ENCODE measurements around the gene LARP1B.

Gene LARP1B

DNA sequence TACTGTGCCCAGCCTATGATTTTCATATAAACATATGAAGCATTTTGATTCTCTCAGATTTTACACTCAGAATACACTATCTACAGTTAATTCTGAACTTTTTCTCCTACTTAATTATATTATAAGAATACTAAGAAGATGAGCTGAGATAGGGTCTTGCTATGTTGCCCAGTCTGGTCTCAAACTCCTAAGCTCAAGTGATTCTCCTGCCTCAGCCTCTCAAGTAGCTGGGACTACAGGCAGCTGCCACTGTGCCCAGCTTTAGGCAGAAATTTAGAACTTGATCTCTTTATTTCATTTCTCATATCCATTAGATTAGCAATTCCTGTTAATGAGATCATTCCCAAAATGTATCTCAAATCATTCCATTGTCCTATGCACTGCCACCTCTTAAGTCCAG is 4.7 kb upstream of the LARP1B start:
- TF ChIP-seq, protein P1, sequence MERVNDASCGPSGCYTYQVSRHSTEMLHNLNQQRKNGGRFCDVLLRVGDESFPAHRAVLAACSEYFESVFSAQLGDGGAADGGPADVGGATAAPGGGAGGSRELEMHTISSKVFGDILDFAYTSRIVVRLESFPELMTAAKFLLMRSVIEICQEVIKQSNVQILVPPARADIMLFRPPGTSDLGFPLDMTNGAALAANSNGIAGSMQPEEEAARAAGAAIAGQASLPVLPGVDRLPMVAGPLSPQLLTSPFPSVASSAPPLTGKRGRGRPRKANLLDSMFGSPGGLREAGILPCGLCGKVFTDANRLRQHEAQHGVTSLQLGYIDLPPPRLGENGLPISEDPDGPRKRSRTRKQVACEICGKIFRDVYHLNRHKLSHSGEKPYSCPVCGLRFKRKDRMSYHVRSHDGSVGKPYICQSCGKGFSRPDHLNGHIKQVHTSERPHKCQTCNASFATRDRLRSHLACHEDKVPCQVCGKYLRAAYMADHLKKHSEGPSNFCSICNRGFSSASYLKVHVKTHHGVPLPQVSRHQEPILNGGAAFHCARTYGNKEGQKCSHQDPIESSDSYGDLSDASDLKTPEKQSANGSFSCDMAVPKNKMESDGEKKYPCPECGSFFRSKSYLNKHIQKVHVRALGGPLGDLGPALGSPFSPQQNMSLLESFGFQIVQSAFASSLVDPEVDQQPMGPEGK (CRISPR knock-in tag; IDR thresholded peaks at IDR 0.05; ENCODE audit: borderline replicate concordance), result no peak
- TF ChIP-seq CSDC2 (CRISPR knock-in tag; IDR thresholded peaks at IDR 0.05), result no peak
- TF ChIP-seq, protein P2, sequence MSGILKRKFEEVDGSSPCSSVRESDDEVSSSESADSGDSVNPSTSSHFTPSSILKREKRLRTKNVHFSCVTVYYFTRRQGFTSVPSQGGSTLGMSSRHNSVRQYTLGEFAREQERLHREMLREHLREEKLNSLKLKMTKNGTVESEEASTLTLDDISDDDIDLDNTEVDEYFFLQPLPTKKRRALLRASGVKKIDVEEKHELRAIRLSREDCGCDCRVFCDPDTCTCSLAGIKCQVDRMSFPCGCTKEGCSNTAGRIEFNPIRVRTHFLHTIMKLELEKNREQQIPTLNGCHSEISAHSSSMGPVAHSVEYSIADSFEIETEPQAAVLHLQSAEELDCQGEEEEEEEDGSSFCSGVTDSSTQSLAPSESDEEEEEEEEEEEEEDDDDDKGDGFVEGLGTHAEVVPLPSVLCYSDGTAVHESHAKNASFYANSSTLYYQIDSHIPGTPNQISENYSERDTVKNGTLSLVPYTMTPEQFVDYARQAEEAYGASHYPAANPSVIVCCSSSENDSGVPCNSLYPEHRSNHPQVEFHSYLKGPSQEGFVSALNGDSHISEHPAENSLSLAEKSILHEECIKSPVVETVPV (CRISPR knock-in tag; IDR thresholded peaks at IDR 0.05), result no peak
- no peak for TF ChIP-seq GLIS3 (CRISPR knock-in tag; IDR thresholded peaks at IDR 0.05)
- TF ChIP-seq OSR1 (CRISPR knock-in tag; IDR thresholded peaks at IDR 0.05), result no peak
- no peak for TF ChIP-seq PPARA (CRISPR knock-in tag; IDR thresholded peaks at IDR 0.05; ENCODE audit: borderline replicate concordance)
- TF ChIP-seq BACH2 (CRISPR knock-in tag; IDR thresholded peaks at IDR 0.05; ENCODE audit: borderline replicate concordance), result no peak
- TF ChIP-seq, protein P3, sequence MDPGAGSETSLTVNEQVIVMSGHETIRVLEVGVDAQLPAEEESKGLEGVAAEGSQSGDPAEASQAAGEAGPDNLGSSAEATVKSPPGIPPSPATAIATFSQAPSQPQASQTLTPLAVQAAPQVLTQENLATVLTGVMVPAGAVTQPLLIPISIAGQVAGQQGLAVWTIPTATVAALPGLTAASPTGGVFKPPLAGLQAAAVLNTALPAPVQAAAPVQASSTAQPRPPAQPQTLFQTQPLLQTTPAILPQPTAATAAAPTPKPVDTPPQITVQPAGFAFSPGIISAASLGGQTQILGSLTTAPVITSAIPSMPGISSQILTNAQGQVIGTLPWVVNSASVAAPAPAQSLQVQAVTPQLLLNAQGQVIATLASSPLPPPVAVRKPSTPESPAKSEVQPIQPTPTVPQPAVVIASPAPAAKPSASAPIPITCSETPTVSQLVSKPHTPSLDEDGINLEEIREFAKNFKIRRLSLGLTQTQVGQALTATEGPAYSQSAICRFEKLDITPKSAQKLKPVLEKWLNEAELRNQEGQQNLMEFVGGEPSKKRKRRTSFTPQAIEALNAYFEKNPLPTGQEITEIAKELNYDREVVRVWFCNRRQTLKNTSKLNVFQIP (CRISPR knock-in tag; IDR thresholded peaks at IDR 0.05; ENCODE audit: borderline replicate concordance, low read depth), result no peak
- TF ChIP-seq, protein P4, sequence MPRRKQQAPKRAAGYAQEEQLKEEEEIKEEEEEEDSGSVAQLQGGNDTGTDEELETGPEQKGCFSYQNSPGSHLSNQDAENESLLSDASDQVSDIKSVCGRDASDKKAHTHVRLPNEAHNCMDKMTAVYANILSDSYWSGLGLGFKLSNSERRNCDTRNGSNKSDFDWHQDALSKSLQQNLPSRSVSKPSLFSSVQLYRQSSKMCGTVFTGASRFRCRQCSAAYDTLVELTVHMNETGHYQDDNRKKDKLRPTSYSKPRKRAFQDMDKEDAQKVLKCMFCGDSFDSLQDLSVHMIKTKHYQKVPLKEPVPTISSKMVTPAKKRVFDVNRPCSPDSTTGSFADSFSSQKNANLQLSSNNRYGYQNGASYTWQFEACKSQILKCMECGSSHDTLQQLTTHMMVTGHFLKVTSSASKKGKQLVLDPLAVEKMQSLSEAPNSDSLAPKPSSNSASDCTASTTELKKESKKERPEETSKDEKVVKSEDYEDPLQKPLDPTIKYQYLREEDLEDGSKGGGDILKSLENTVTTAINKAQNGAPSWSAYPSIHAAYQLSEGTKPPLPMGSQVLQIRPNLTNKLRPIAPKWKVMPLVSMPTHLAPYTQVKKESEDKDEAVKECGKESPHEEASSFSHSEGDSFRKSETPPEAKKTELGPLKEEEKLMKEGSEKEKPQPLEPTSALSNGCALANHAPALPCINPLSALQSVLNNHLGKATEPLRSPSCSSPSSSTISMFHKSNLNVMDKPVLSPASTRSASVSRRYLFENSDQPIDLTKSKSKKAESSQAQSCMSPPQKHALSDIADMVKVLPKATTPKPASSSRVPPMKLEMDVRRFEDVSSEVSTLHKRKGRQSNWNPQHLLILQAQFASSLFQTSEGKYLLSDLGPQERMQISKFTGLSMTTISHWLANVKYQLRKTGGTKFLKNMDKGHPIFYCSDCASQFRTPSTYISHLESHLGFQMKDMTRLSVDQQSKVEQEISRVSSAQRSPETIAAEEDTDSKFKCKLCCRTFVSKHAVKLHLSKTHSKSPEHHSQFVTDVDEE (CRISPR knock-in tag; IDR thresholded peaks at IDR 0.05), result no peak
- TF ChIP-seq, protein P5, sequence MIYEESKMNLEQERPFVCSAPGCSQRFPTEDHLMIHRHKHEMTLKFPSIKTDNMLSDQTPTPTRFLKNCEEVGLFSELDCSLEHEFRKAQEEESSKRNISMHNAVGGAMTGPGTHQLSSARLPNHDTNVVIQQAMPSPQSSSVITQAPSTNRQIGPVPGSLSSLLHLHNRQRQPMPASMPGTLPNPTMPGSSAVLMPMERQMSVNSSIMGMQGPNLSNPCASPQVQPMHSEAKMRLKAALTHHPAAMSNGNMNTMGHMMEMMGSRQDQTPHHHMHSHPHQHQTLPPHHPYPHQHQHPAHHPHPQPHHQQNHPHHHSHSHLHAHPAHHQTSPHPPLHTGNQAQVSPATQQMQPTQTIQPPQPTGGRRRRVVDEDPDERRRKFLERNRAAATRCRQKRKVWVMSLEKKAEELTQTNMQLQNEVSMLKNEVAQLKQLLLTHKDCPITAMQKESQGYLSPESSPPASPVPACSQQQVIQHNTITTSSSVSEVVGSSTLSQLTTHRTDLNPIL (CRISPR knock-in tag; IDR thresholded peaks at IDR 0.05; ENCODE audit: low read depth), result no peak
- TF ChIP-seq RARB (CRISPR knock-in tag; IDR thresholded peaks at IDR 0.05), result no peak
- TF ChIP-seq ZFP30 (CRISPR knock-in tag; IDR thresholded peaks at IDR 0.05), result no peak
- no peak for TF ChIP-seq ZNF70 (CRISPR knock-in tag; IDR thresholded peaks at IDR 0.05)
- TF ChIP-seq ISL1 (CRISPR knock-in tag; IDR thresholded peaks at IDR 0.05), result no peak
- ATAC-seq, result no peak

DNA sequence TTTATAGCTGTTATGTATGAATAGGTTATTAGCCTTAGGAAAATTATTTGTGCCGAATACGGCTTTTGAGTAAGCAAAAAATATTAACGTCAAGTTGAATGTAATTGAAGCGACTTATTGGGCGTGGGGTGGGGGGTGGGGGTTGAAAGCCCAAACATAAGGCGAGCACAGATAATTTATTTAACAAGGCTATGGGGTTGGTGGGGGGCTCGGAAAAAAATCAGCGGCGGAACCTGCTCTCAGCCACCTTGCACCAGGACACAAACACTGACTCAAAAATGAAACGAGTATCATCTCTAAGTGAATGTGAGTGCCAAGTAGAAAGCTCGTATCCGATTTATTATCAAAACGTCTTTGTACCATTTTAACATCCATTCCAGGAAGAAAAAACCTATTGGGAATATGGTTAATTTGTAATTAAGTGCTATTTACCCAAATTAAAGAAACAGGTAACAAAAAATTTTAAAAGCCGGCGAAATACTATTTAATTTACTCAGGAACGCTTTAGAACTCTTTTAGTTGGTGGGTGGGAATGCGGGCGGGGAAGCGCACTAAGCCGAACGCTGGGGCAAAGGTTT is 902 bp upstream of the LARP1B start:
- no peak for ATAC-seq
- TF ChIP-seq ZNF565 (CRISPR knock-in tag; conservative IDR thresholded peaks at IDR 0.05; ENCODE audit: low read depth) (no peak), ZFP30 (CRISPR knock-in tag; IDR thresholded peaks at IDR 0.05) (no peak), ZC3H10 (CRISPR knock-in tag; IDR thresholded peaks at IDR 0.05) (no peak), RARB (CRISPR knock-in tag; IDR thresholded peaks at IDR 0.05) (no peak), ZFP3 (CRISPR knock-in tag; IDR thresholded peaks at IDR 0.05) (no peak), ZNF70 (CRISPR knock-in tag; IDR thresholded peaks at IDR 0.05) (no peak), ARNTL (CRISPR knock-in tag; IDR thresholded peaks at IDR 0.05; ENCODE audit: borderline replicate concordance, low read depth) (no peak), GLIS3 (CRISPR knock-in tag; IDR thresholded peaks at IDR 0.05) (no peak), TOX (CRISPR knock-in tag; IDR thresholded peaks at IDR 0.05; ENCODE audit: borderline replicate concordance) (no peak), BACH2 (CRISPR knock-in tag; IDR thresholded peaks at IDR 0.05; ENCODE audit: borderline replicate concordance) (no peak)
- TF ChIP-seq, protein P4 (CRISPR knock-in tag; IDR thresholded peaks at IDR 0.05), result no peak
- TF ChIP-seq, protein P5 (CRISPR knock-in tag; IDR thresholded peaks at IDR 0.05; ENCODE audit: low read depth), result no peak
- TF ChIP-seq, protein P1 (CRISPR knock-in tag; IDR thresholded peaks at IDR 0.05; ENCODE audit: borderline replicate concordance), result no peak

Measured in SK-N-SH treated with all-trans-retinoic acid at 6 μM for 48 hours (cell line).